Measurements from ENCODE around the gene NR5A2.

NR5A2 gene

GRCh38 chr1:200027264-200027823 lies at the start of gene NR5A2:
Gene NR5A2, plus strand, starts transcription at chr1:200027710. Its CDS starts 138 bp downstream, at chr1:200027848.
- no peak for DNase-seq (ENCODE audit: low read depth in 3 of 3)

- DNase-seq (ENCODE audit: low read depth in 3 of 3): no peak
Measured at GRCh38 chr1:199978408-199978940, 49.0 kb upstream of the NR5A2 start.

GRCh38 chr1:199979071-199979470 lies 48.4 kb upstream of the NR5A2 start:
- no peak for DNase-seq (ENCODE audit: low read depth in 3 of 3)

- no peak for DNase-seq (ENCODE audit: low read depth in 3 of 3)
Measured at GRCh38 chr1:199981584-199981983, 45.9 kb upstream of the NR5A2 start.

- no peak for DNase-seq (ENCODE audit: low read depth in 3 of 3)
Measured at GRCh38 chr1:199982606-199983005, 44.9 kb upstream of the NR5A2 start.

GRCh38 chr1:199983531-199983930 lies 44.0 kb upstream of the NR5A2 start:
- DNase-seq (ENCODE audit: low read depth in 3 of 3): no peak

GRCh38 chr1:199995096-199995685 lies 32.3 kb upstream of the NR5A2 start:
- no peak for DNase-seq (ENCODE audit: low read depth in 3 of 3)

- no peak for DNase-seq (ENCODE audit: low read depth in 3 of 3)
Measured at GRCh38 chr1:200005165-200005564, 22.3 kb upstream of the NR5A2 start.

- no peak for DNase-seq (ENCODE audit: low read depth in 3 of 3)
Measured at GRCh38 chr1:200006711-200007110, 20.8 kb upstream of the NR5A2 start.

GRCh38 chr1:200015811-200016210 lies 11.7 kb upstream of the NR5A2 start:
- DNase-seq (ENCODE audit: low read depth in 3 of 3): no peak

GRCh38 chr1:200021577-200022238 lies 5.8 kb upstream of the NR5A2 start:
- DNase-seq (ENCODE audit: low read depth in 3 of 3): no peak

- DNase-seq (ENCODE audit: low read depth in 3 of 3): no peak
Measured at GRCh38 chr1:200022239-200022804, 5.2 kb upstream of the NR5A2 start.

GRCh38 chr1:200028586-200029034 lies 1.1 kb downstream of the NR5A2 start:
- no peak for DNase-seq (ENCODE audit: low read depth in 3 of 3)

GRCh38 chr1:200029035-200029821 lies 1.7 kb downstream of the NR5A2 start:
- no peak for DNase-seq (ENCODE audit: low read depth in 3 of 3)

- no peak for DNase-seq (ENCODE audit: low read depth in 3 of 3)
Measured at GRCh38 chr1:200029822-200030152, 2.3 kb downstream of the NR5A2 start.

- no peak for DNase-seq (ENCODE audit: low read depth in 3 of 3)
Measured at GRCh38 chr1:200030791-200031190, 3.3 kb downstream of the NR5A2 start.

- no peak for DNase-seq (ENCODE audit: low read depth in 3 of 3)
Measured at GRCh38 chr1:200033511-200034261, 6.2 kb downstream of the NR5A2 start.

GRCh38 chr1:200034262-200034557 lies 6.7 kb downstream of the NR5A2 start:
- DNase-seq (ENCODE audit: low read depth in 3 of 3): no peak

- DNase-seq (ENCODE audit: low read depth in 3 of 3): no peak
Measured at GRCh38 chr1:200034761-200035396, 7.4 kb downstream of the NR5A2 start.

GRCh38 chr1:200035397-200035955 lies 8.0 kb downstream of the NR5A2 start:
- no peak for DNase-seq (ENCODE audit: low read depth in 3 of 3)

All from stimulated activated CD4-positive, alpha-beta T cell treated with anti-CD3 and anti-CD28 coated beads, TNF-alpha, amount 100 ng/mL, for 24 hours (primary cell).